ENCODE results near the gene ARRB1. TPM values are rescaled to one million over a fixed set of nuclear protein-coding genes. Genes with fewer than 3 reads are reported as not detected.

Gene ARRB1
- total and polyA plus RNA-seq, 5 experiments from 2014 or later = 7.6 to 65.3 (median 12.2) TPM

DNA sequence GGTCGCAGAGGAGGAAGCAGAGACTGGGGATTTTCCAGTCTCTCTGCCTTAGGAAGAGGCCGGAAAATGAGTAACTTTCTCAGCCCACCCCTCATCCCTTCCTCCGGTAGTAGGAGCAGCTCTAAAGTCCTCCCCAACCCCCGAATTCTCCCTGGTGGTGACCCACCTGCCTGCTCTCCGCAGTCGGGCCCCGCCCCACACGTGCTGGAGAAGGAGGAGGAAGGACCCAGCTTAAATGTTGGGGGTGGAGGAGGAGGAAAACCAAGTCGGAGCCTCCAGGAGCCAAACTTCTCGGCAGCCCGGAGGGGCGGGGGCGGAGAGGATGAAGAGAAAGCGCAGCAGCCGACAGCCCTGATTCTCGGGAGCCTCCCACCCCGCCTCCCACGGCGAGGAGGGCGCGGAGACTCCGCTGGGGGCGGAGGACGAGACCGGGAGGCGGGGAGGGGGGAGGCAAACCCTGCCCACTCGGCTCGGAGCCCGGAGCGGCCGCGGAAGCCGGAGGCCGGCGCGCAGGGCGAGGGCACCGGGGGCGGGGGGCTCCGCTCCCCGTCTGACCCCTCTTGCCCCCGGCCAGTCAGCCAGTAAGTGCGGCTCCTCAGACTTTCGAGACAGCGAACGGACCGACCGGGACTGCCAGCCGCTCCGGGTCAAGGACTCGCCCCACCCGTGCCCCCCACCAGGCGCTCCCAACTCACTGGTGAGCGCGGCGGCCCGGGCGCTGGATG, 111.0 kb downstream of the ARRB1 start, which contains the start of gene TPBGL:
Gene TPBGL (plus strand): TSS at position 464 of the 725 bp plus-strand sequence. CDS start 276 bp downstream, outside the sequence.
- Mint-ChIP-seq H3K4me1 (peaks cover 3 to 15% (median 10%) of the 10 kb centered on the region in 4 donors), H3K36me3 (peaks cover 0 to 3% (median 0%) of the 10 kb centered on the region in 3 donors), H3K9me3 (no peaks in the 10 kb centered on the region), H3K4me3 (peak within 1 kb of the TSS; percentile 64 to 88 (median 74)), H3K27ac (peak within 1 kb of the TSS in 2 of 10 donors; percentile 24 to 37), H3K27me3 (peaks cover 17 to 58% (median 44%) of the 10 kb centered on the region in 5 donors)
- ATAC-seq (no peak), DNase-seq (no peak)
- POLR2A ChIA-PET = interaction anchor here (1.5 to 2.9 kb wide), 3 partner anchors 31 to 97 kb away, joined by 9 to 15 read pairs (median 10); no protein-coding TSS in a partner anchor

DNA sequence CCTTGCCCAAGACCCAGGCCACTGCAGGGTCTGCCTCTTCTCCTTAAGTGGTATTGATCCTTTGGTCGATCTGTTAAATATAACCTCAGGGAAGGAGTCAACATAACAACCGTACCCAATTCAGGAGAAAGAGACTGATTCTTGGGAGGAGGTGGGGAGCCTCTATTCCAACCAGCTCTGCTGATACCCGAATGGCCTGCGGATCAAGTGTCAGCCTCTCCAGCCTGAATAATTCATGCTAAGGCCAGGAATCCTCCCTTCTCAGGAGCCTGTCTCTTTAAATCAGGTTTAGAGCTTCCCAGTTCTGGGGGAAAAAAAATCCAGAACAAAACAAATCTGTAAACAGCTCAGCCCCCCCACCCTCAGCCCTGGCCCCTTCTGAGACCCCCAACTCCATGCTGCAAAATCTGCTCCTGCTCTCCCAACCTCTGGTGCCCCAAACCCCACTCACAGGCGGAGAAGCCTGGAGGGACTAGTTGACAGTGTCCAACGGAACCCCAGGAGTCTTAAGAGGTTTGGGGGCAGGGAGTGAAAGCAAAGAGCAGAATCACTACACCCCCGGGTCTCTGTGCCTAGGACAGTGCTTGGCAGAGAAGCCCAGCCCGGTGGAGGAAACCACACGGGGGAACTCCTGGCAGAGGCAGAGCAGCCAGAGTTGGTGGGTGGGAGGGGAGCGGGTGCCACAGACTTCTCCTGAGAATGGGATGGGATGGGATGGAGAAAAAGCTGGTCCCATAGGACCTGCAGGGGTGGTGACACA, 111.8 kb downstream of the ARRB1 start:
- ATAC-seq = no peak
- POLR2A ChIA-PET = no interaction called here
- peak overlapping the region; percentile 64 to 88 (median 74) for H3K4me3 Mint-ChIP-seq
- H3K9me3 Mint-ChIP-seq = no peaks in the 10 kb centered on the region
- H3K4me1 Mint-ChIP-seq = peaks cover 3 to 15% (median 10%) of the 10 kb centered on the region in 4 donors
- peak overlapping the region in 2 of 10 donors; percentile 24 to 37 for H3K27ac Mint-ChIP-seq
- H3K36me3 Mint-ChIP-seq = peaks cover 0 to 3% (median 0%) of the 10 kb centered on the region in 3 donors
- no peak for DNase-seq
- H3K27me3 Mint-ChIP-seq = peaks cover 17 to 58% (median 45%) of the 10 kb centered on the region in 5 donors

DNA sequence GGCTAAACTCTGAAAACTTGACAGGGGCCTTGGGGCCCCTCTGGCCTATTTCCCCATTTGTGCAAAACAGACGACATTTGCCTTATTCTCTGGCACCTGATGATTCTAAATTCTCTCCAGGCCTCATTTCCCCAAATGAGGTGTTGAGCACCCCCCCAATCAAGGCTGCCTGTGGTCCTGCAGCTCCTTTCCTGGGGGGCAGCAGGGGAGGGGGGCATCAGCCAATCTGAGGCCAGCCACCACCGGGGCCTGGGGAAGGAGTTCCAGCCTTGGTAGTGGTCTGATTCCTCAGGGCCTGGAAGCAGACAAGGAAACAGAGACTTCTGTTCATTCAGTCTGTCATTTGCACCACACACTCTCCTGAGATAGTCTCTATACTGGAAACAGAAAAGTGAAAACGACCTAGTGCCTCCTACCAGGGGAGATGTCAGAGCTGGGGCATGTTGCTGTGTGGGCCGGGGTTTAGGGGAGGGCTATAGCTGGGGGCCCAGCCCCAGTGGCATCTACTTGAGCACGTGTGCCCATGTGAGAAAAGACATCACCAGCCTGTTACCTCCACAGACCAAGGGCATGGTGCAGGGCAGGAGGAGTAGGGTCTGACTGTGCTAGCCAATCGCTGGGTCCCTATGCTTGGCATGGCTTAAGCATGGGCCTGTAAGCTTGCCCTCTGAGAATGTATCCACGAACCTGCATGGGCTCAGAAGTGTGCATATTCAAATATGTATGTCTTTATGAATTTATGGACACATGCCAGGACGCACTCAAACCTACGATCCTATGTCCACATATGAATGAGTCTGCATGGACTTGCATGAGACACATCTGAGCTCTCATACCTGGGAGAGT, 112.6 kb downstream of the ARRB1 start:
- H3K4me1 Mint-ChIP-seq = peaks cover 3 to 15% (median 10%) of the 10 kb centered on the region in 4 donors
- H3K9me3 Mint-ChIP-seq = peaks cover 0 to under 1% (median 0%) of the 10 kb centered on the region in 9 donors
- POLR2A ChIA-PET = no interaction called here
- H3K4me3 Mint-ChIP-seq = peak overlapping the region in 6 of 10 donors; percentile 23 to 88 (median 76)
- H3K27me3 Mint-ChIP-seq = peaks cover 19 to 64% (median 47%) of the 10 kb centered on the region in 5 donors
- H3K36me3 Mint-ChIP-seq = peaks cover 0 to 3% (median 0%) of the 10 kb centered on the region in 3 donors
- ATAC-seq (no peak), DNase-seq (no peak)
- peak overlapping the region in 2 of 10 donors; percentile 50 to 53 for H3K27ac Mint-ChIP-seq

DNA sequence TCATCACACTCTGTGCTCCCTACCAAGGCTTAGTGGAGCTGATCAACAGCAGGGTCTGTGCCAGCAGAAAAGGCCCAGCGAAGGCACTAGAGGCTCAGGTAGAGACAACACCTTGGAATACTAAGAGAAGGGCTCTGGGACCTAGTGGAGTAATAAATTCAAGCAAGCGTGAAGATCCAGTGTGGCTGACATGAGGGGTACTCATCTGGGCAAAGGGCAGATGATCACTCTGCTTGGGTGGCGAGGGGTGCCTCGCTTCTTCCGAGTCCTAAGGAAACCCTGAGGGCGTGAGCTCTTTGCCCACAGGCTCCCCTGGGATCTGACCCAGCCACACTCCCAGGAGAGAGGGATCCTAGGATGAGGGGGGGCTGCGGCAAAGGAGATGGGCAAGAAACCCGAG, 114.4 kb downstream of the ARRB1 start:
- no peak for ATAC-seq
- H3K9me3 Mint-ChIP-seq = peaks cover 0 to 4% (median 0%) of the 10 kb centered on the region in 9 donors
- peaks cover 12 to 63% (median 38%) of the 10 kb centered on the region in 5 donors for H3K27me3 Mint-ChIP-seq
- H3K4me1 Mint-ChIP-seq = peaks cover 0 to 5% (median 2%) of the 10 kb centered on the region in 4 donors
- POLR2A ChIA-PET = no interaction called here
- no peak for DNase-seq
- no peak overlapping the region for H3K27ac Mint-ChIP-seq
- no peaks in the 10 kb centered on the region for H3K36me3 Mint-ChIP-seq
- H3K4me3 Mint-ChIP-seq = no peak overlapping the region

DNA sequence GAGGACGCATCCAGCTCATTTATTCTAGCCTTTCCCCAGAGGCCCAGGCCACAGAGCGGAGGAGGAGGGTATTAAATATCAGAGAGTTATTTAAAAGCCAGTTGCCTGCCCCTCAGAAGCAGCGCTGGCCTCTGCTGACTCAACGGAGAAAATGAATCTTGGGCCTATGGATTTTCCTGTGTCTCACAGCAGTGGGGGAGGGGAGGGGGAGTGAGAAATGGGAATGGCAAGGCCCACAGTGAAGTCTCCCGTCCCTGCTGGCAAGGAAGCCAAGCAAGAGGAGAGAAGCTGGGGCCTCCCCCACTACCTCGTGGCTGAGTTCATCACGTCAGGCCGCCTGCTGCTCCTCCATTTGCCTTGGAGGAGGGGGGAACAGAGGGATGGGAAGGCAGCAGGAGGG, 115.4 kb downstream of the ARRB1 start:
- peaks cover 0 to 5% (median 2%) of the 10 kb centered on the region in 4 donors for H3K4me1 Mint-ChIP-seq

DNA sequence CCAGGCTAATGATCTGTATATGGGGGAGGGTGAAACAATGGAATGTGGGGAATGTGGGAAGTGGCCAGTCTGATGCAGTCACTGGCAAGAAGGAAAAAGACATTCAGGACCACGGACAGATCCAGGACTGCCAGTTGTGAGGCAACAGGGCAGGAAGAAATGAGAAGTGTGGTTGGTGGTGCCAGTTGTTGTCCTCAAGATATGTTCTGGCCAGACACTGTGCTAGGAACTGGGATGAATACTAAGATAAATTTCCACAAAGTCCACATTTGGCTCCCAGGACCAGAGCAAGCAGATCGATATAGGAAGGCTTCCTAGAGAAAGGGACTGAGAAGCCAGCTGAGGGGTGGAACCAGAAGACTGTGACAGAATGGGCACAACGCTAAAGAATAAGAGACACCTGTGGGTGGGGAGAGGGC, 117.7 kb downstream of the ARRB1 start:
- peaks cover 0 to 4% (median 0%) of the 10 kb centered on the region in 9 donors for H3K9me3 Mint-ChIP-seq
- H3K4me3 Mint-ChIP-seq = no peak overlapping the region
- peaks cover 13 to 69% (median 42%) of the 10 kb centered on the region in 5 donors for H3K27me3 Mint-ChIP-seq

More for the DNA sequence above, 115.4 kb downstream of the ARRB1 start:
- no peak for DNase-seq
- Mint-ChIP-seq H3K4me3 (no peak overlapping the region), H3K9me3 (peaks cover 0 to 4% (median 0%) of the 10 kb centered on the region in 9 donors), H3K27me3 (peaks cover 14 to 69% (median 42%) of the 10 kb centered on the region in 5 donors), H3K36me3 (no peaks in the 10 kb centered on the region), H3K27ac (no peak overlapping the region)
- POLR2A ChIA-PET = no interaction called here
- ATAC-seq = no peak

DNA sequence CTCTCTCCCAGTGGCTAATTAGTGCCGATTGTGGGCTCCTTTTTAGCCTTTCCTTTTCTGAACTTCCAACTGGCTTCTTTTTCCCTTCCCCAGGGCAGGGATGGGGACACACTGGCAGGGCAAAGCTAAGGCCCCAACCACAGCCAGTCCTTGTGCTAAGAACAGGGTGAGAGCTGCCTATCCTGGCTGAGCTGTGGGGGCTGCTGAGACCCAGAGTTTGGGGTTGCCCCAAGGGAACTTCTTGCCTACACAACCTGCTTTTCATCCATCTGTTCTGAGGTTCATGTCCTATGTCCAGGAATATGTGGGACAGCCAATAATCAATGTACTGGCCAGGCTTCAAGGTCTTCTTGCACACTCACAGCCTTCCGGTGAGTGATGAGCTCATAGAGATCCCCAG, 120.8 kb downstream of the ARRB1 start:
- H3K27me3 Mint-ChIP-seq = peaks cover 9 to 46% (median 23%) of the 10 kb centered on the region in 5 donors
- no peak overlapping the region for H3K4me3 Mint-ChIP-seq
- H3K9me3 Mint-ChIP-seq = peaks cover 0 to 4% (median 0%) of the 10 kb centered on the region in 9 donors
- no peaks in the 10 kb centered on the region for H3K4me1 Mint-ChIP-seq
- ATAC-seq = no peak
- DNase-seq = no peak
- POLR2A ChIA-PET = no interaction called here
- no peaks in the 10 kb centered on the region for H3K36me3 Mint-ChIP-seq
- H3K27ac Mint-ChIP-seq = no peak overlapping the region

More for the DNA sequence above, 117.7 kb downstream of the ARRB1 start:
- POLR2A ChIA-PET = no interaction called here
- no peaks in the 10 kb centered on the region for H3K4me1 Mint-ChIP-seq
- peak overlapping the region in 1 of 10 donors; percentile 21 for H3K27ac Mint-ChIP-seq
- peak in 2 of 10 donors; percentile 12 to 17 for DNase-seq
- H3K36me3 Mint-ChIP-seq = no peaks in the 10 kb centered on the region
- no peak for ATAC-seq

DNA sequence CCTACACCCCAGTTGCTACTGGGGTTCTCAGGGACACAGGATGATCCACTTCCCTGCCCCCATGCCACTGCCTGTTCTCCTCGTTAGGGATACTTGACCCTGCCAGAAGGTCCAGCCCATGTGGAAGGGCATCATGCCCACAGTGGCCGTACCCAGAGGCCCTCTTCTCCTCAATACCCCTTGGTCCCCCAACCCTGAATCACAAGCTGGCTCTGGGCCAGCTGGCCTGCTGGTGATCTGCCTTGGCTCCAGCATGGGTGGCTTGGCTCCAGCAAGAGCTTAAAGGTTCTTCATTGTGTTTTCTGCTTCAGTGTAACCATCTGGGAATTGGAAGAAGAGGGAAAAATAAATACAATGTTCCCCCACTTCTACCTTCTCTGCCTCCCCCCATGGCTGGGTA, 122.0 kb downstream of the ARRB1 start:
- Mint-ChIP-seq H3K9me3 (peaks cover 0 to 4% (median 0%) of the 10 kb centered on the region in 9 donors), H3K4me3 (no peak overlapping the region), H3K27ac (no peak overlapping the region), H3K36me3 (no peaks in the 10 kb centered on the region), H3K4me1 (no peaks in the 10 kb centered on the region), H3K27me3 (peaks cover 10 to 46% (median 22%) of the 10 kb centered on the region in 5 donors)
- DNase-seq (no peak), ATAC-seq (no peak)
- POLR2A ChIA-PET = no interaction called here

DNA sequence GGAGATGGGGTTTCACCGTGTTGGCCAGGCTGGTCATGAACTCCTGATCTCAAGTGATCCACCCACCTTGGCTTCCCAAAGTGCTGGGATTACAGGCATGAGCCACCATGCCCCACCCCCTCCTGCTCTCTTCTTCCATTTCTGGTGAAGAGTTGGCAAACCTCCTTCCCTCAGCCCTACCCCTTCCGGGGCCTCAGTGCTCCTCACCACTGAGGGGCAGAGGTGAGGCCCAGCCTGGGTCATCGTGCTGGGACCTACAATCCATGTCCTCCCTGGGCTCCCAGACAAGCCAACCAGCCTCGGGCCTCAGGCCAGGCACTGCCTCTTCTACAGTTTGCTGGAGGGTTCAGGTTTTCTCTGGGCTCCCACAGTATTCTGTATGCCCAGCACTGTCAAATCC, 125.7 kb downstream of the ARRB1 start:
- Mint-ChIP-seq H3K27me3 (peaks cover 4 to 14% (median 6%) of the 10 kb centered on the region in 5 donors), H3K27ac (no peak overlapping the region), H3K4me1 (no peaks in the 10 kb centered on the region), H3K36me3 (no peaks in the 10 kb centered on the region), H3K9me3 (no peaks in the 10 kb centered on the region), H3K4me3 (no peak overlapping the region)
- ATAC-seq = no peak
- POLR2A ChIA-PET = no interaction called here
- no peak for DNase-seq

DNA sequence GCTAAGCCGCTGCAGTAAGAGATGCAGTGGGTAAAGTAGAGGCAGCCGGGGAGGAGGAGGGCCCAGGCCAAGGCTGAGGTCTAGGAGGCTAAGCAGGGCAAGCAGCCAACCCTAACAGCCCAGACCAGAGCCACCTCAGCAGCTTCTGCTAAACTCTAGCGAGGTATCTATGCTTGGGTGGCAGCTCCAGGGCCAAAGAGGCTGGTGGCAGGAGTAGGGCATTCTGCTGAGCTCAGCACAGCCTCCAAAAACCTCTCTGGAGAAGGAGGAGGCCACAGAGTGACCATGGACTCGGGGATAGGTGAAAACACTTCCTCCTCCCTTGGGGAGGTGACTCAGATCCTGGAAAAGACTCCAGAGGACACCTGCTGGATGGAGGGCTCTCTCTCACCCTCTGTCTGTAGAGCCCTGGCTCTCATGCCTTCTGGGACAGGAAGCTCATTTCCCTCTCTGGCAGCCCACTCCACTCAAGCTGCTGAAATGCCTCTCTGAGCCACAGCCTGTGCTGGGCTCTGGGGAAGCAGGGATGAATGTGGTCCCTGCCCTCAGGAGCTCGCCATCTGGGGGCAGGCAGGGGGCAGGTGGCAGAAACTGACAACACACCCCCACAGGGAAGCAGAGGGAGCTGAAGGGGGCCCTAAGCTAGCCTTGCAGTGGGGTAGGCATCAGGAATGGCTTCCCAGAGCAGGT, 127.4 kb downstream of the ARRB1 start:
- no peaks in the 10 kb centered on the region for H3K36me3 Mint-ChIP-seq
- POLR2A ChIA-PET = interaction anchor here (0.6 kb wide), 1 partner anchor 210 kb away, joined by 3 read pairs; no protein-coding TSS in a partner anchor
- ATAC-seq = no peak
- no peak for DNase-seq
- no peaks in the 10 kb centered on the region for H3K9me3 Mint-ChIP-seq
- H3K27me3 Mint-ChIP-seq = peaks cover 1 to 6% (median 6%) of the 10 kb centered on the region in 5 donors
- H3K27ac Mint-ChIP-seq = peak overlapping the region in 2 of 10 donors; percentile 56
- no peak overlapping the region for H3K4me3 Mint-ChIP-seq
- no peaks in the 10 kb centered on the region for H3K4me1 Mint-ChIP-seq

DNA sequence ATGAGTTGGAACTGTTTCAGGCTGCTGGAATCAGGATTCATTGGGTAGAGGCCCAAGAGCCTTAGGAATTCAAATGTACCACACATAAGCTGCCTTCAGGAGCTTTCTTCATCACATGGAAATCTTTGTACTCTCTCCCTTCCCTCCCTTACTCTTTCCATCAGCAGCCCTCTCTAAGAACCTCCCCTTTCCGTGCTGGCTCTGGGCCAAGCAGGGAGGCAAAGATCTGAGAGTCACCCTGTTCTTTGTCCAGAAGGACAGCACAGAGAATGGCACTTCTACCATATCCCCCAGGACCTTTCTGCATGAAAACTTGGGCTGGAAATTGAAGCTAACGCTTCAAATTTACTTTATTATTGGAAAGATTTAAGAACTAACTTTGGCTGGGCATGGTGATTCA, 131.6 kb downstream of the ARRB1 start:
- Mint-ChIP-seq H3K4me1 (no peaks in the 10 kb centered on the region), H3K4me3 (no peak overlapping the region), H3K27ac (no peak overlapping the region), H3K36me3 (no peaks in the 10 kb centered on the region), H3K27me3 (peaks cover 7 to 35% (median 25%) of the 10 kb centered on the region in 5 donors), H3K9me3 (peaks cover 0 to 3% (median 0%) of the 10 kb centered on the region in 9 donors)
- ATAC-seq (no peak), DNase-seq (no peak)
- POLR2A ChIA-PET = no interaction called here

Data from naive thymus-derived CD8-positive, alpha-beta T cell (primary cell).